GM19023 (cell line): Measurements from ENCODE around the gene PLPP1.
"Not testable (repeated sequence)": the region's sequence is repeated elsewhere in the genome, so short reads cannot be mapped to it uniquely, and the experiment has no call there.

Experiments
- ATAC-seq: cut with Tn5 transposase; IDR thresholded peaks from one replicate; pipeline ENCODE4 v1.9.1; 2021; ENCODE audit warnings: mild to moderate bottlenecking, moderate library complexity; ENCODE audit not compliant: unreplicated experiment

The PLPP1 gene

DNA sequence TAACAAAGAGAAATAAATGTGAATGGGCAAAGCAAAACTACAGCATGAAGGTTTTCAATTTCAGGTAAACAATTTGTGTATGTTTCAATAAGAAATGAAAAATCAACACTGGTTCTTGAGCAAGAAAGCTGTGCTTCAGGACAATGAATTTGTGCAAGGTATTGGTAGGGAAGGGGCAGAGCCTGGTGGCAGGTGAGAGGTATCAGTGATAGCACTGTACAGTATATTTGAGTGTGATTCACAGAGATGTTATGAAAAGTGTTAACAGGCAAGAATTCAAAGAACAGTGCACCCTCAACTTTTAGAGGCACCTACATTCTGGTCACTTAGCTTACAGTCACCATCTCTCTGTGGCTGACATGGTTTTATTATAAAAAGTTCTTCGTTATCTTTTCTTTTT, 25.7 kb downstream of the PLPP1 start:
- ATAC-seq = no peak

GRCh38 chr5:55507574-55507973, 27.2 kb downstream of the PLPP1 start:
- ATAC-seq = no peak

DNA sequence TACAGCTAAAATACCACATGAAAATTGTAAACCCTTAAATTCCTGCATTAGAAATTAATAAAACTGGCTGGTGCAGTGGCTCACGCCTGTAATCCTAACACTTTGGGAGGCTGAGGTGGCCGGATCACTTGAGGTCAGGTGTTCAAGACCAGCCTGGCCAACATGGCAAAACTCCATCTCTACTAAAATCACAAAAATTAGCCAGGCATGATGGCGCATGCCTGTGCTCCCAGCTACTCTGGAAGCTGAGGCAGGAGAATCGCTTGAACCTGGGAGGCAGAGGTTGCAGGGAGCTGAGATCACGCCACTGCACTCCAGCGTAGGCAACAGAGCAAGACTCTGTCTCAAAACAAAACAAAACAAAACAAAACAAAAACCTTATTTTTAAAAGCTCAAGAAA, 29.1 kb downstream of the PLPP1 start:
- not testable (repeated sequence) for ATAC-seq

- not testable (repeated sequence) for ATAC-seq
Measured at GRCh38 chr5:55503917-55504316, 30.8 kb downstream of the PLPP1 start.

- no peak for ATAC-seq
Measured at GRCh38 chr5:55502759-55503158, 32.0 kb downstream of the PLPP1 start.

DNA sequence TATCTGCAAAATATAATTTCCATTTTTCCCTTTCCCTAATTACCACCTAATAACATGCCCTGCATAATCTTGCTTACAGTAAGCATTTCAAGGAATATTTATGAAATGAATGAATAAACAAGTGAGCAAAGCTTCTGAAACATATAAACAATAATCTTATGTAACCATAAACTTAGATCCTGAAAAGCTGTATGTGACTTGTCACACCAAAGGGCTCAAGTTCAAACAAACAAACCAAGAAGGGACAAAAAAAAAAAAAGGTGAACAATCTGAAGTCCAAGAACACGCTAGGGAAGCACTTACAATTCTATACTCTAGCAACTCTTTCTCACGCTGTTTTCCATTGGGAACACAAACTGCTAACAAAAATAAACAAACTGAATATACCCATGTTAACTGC, 36.3 kb downstream of the PLPP1 start:
- ATAC-seq = no peak

DNA sequence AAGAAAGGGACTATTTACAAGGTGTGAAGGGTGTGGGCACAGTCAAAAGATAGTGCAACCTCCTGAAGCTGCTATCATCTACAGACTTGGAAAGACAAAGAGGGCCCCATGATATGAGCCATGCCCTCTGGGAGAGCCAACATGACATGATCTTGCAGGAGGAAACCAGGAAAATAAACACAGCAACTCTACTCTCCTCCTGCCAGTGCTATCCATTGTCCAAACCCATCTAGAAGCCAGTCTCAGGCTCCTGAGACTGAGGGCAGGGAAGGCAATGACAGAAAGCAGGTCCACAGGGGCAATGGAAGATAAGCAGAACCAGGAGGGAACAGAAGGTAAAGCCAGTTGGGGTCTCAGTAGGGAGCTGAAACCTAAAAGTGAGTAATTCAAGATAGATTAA, 37.1 kb downstream of the PLPP1 start:
- ATAC-seq = no peak

- no peak for ATAC-seq
Measured at GRCh38 chr5:55495216-55495615, 39.5 kb downstream of the PLPP1 start.

- no peak for ATAC-seq
Measured at GRCh38 chr5:55492449-55492848, 42.3 kb downstream of the PLPP1 start.

DNA sequence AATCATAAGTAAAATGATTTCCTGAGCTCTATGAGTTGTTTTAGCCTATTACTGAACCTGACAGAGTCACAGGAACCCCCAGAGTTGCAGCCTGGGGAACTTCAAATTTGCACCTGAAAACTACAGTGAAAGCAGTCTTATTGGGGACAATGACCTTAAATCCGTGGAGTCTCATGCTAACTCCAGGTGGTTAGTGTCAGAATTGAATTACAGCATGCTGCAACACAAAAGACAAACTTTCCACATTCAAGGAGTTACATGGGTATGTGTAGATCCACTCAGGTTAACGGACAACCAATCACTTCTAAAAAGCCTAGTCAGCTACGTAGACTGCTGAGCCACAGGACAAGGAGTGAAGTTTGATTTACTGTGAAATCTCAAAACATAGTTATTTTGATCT, 49.7 kb downstream of the PLPP1 start:
- no peak for ATAC-seq

GRCh38 chr5:55484531-55484930, 50.2 kb downstream of the PLPP1 start:
- no peak for ATAC-seq

GRCh38 chr5:55483885-55484284, 50.9 kb downstream of the PLPP1 start:
- no peak for ATAC-seq

GRCh38 chr5:55481293-55481855, 53.4 kb downstream of the PLPP1 start:
- no peak for ATAC-seq

- ATAC-seq = no peak
Measured at GRCh38 chr5:55480781-55481180, 54.0 kb downstream of the PLPP1 start.

DNA sequence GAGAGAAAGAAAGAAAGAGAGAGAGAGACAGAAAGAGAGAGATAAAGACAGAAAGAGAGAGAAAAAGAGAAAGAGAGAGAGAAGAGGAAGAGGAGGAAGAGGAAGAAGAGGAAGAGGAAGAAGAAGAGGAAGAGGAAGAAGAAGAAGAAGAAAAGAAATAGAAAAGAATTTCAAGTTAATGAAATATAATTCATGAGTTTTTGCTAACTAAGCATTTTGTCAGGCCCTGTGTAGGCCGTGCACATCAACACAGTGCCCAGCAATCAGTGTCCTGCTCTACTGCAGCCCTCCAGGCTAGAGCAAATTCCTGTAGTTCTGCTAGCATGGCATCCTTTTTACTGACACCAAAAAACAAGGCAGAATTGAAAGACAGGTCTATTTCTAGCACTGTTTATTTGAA, 62.1 kb downstream of the PLPP1 start:
- ATAC-seq = no peak

- no peak for ATAC-seq
Measured at GRCh38 chr5:55471468-55471867, 63.3 kb downstream of the PLPP1 start.

DNA sequence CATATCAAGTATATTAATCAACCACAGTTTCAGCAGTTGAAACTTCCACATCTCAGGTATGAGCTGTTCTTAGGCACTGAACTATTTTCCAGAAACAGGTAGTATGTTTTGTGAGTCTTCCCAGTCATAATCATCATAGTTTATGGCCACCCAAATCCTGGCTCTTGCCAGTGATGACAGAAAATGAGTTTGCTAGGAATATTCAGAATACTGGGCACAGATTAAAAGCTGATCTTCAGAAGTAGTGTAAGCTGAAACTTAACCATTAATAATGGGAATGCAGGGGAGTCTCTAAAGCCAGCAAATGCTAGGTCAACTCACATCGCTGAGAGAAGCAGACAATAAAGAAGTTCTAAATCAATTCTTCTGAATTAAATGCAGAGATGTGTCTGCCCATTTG, 64.5 kb downstream of the PLPP1 start:
- no peak for ATAC-seq

GRCh38 chr5:55469839-55470238, 64.9 kb downstream of the PLPP1 start:
- no peak for ATAC-seq

DNA sequence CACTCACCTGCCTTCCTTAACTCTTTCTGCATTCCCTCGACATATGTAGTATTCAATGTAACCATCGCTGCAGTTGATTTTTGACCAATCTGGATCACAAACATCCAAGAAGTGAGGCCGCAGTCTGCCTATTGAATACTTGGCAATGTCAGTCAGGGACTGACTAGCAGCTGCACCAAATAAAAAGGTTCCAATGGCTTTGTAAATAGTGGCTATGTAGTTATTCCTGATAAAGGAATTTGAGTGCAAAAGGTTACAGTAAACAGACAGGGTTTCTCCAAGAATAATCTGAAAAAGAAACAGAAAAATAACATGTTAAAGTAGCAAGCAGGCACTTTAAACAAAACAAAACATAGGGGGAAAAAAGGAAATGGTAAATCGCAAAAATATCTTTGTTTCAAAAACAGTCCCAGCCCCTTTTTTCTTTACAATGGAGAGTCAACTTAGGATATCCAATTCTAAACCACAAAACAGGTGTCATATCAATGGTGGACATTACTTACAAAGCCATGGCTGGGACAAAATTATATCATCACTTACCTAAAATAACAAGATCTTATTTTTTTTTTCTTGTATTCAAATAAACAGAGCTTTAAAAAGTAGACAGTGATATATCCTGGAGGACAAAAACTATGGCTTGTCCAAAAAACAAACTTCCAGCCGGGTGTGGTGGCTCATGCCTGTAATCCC, 66.8 kb downstream of the PLPP1 start:
- ATAC-seq = no peak

DNA sequence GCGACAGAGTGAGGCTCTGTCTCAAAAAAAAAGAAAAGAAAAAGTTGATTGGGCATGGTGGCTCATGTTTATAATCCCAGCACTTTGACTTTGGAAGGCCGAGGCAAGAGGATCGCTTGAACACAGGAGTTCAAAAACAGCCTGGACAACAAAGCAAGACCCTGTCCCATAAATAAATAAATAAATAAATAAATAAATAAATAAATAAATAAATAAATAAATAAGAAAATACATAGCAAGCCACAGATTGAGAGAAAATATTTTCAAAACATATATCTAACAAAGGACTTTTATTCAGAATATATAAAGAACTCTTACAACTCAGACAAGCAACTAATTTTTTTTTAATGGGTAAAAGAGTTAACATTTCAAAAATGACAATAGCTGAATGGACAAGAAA, 71.2 kb downstream of the PLPP1 start:
- ATAC-seq = no peak

- ATAC-seq = no peak
Measured at GRCh38 chr5:55459572-55459971, 75.2 kb downstream of the PLPP1 start.

- ATAC-seq = no peak
Measured at GRCh38 chr5:55456216-55456895, 78.4 kb downstream of the PLPP1 start.
